H1 (cell line): ENCODE results near the gene PREB. TPM values are rescaled to one million over a fixed set of nuclear protein-coding genes. Genes with fewer than 3 reads are reported as not detected.
A peak's percentile ranks its signal among the peaks of the same experiment; 100 is the strongest.

Source experiments
- ATF2 ChIP-seq: IDR thresholded peaks from 2 replicates; pipeline ENCODE4 v1.6.1; 2012; ENCODE audit warnings: low read length, inconsistent platforms
- BRCA1 ChIP-seq: IDR thresholded peaks from 2 replicates; pipeline ENCODE4 v1.6.1; 2012; ENCODE audit warnings: low read depth, low read length, improper control_type of control experiment
- CBX5 ChIP-seq: fragments of 300-800, 300-1000 bp; sonication (generic); IDR thresholded peaks from 2 replicates; pipeline ENCODE4 v1.7.1; 2016; ENCODE audit warnings: antibody characterized with exemption, low read length, low read depth
- CBX8 ChIP-seq: fragments of 300-800, 300-1000 bp; sonication (generic); IDR thresholded peaks from 2 replicates; pipeline ENCODE4 v1.7.1; 2016; ENCODE audit warnings: low read depth, low read length, borderline replicate concordance
- CEBPB ChIP-seq: IDR thresholded peaks from 2 replicates; pipeline ENCODE4 v1.6.1; 2012; ENCODE audit warnings: low read depth, low read length
- CREB1 ChIP-seq: IDR thresholded peaks from 2 replicates; pipeline ENCODE4 v1.6.1; 2012; ENCODE audit warnings: inconsistent platforms
- EGR1 ChIP-seq: IDR thresholded peaks from 2 replicates; pipeline ENCODE4 v1.6.1; 2011; ENCODE audit warnings: low read depth, low read length, borderline replicate concordance
- GABPA ChIP-seq: IDR thresholded peaks from 2 replicates; pipeline ENCODE4 v1.6.1; 2011; ENCODE audit warnings: mild to moderate bottlenecking, low read length, moderate library complexity, borderline replicate concordance; ENCODE audit not compliant: insufficient read depth
- HDAC6 ChIP-seq: IDR thresholded peaks from one replicate; pipeline ENCODE4 v1.7.1; 2012; ENCODE audit warnings: low read depth, mild to moderate bottlenecking, inconsistent platforms, low read length, moderate library complexity
- KDM1A ChIP-seq: fragments of 200-600, 300-600 bp; sonication (generic); IDR thresholded peaks from 2 replicates; pipeline ENCODE4 v1.7.1; 2016; ENCODE audit warnings: mild to moderate bottlenecking, low read length, borderline replicate concordance
- KDM5A ChIP-seq: fragments of 200-600 bp; IDR thresholded peaks from 2 replicates; pipeline ENCODE4 v1.7.1; 2012; ENCODE audit warnings: mild to moderate bottlenecking, low read length, inconsistent platforms, mixed read lengths
- NANOG ChIP-seq: IDR thresholded peaks from 2 replicates; pipeline ENCODE4 v1.6.1; 2011; ENCODE audit warnings: low read length, low read depth, mild to moderate bottlenecking, inconsistent platforms; ENCODE audit not compliant: insufficient read depth, poor library complexity, severe bottlenecking
- NRF1 ChIP-seq: IDR thresholded peaks from 2 replicates; pipeline ENCODE4 v1.6.1; 2011; ENCODE audit warnings: mild to moderate bottlenecking, low read depth, low read length, improper control_type of control experiment
- POLR2A ChIP-seq, 2 experiments: IDR thresholded peaks; 1 replicate in 1 of 2; 2 replicates in 1 of 2; pipeline ENCODE4 v1.6.1; 2011; ENCODE audit warnings: low read depth in 2 of 2, low read length in 2 of 2, mild to moderate bottlenecking in 2 of 2; ENCODE audit errors: control extremely low read depth in 1 of 2
- POU5F1 ChIP-seq: IDR thresholded peaks from 2 replicates; pipeline ENCODE4 v1.6.1; 2011; ENCODE audit warnings: low read depth, mild to moderate bottlenecking, low read length, moderate library complexity
- RAD21 ChIP-seq, 2 experiments: IDR thresholded peaks in 1 of 2; conservative IDR thresholded peaks in 1 of 2; 2 replicates each; pipeline ENCODE4 v1.6.1; 2011; ENCODE audit warnings: low read depth in 2 of 2, low read length in 2 of 2, improper control_type of control experiment in 1 of 2, inconsistent platforms in 1 of 2, mild to moderate bottlenecking in 1 of 2, moderate library complexity in 1 of 2
- RFX5 ChIP-seq: IDR thresholded peaks from 2 replicates; pipeline ENCODE4 v1.6.1; 2011; ENCODE audit warnings: low read depth, low read length, improper control_type of control experiment, borderline replicate concordance
- TAF1 ChIP-seq: IDR thresholded peaks from 2 replicates; pipeline ENCODE4 v1.6.1; 2011; ENCODE audit warnings: mild to moderate bottlenecking, low read depth, low read length
- TAF7 ChIP-seq: optimal IDR thresholded peaks from 2 replicates; pipeline ENCODE3; 2011; ENCODE audit warnings: low read depth, mild to moderate bottlenecking, inconsistent platforms, low read length, moderate library complexity, borderline replicate concordance
- TBP ChIP-seq: IDR thresholded peaks from 2 replicates; pipeline ENCODE4 v1.6.1; 2011; ENCODE audit warnings: low read depth, low read length, improper control_type of control experiment
- TCF12 ChIP-seq: IDR thresholded peaks from 2 replicates; pipeline ENCODE4 v1.6.1; 2011; ENCODE audit warnings: low read depth, mild to moderate bottlenecking, low read length
- YY1 ChIP-seq: IDR thresholded peaks from 2 replicates; pipeline ENCODE4 v1.6.1; 2011; ENCODE audit warnings: low read depth, mild to moderate bottlenecking, low read length
- ZNF274 ChIP-seq: IDR thresholded peaks from 2 replicates; pipeline ENCODE4 v1.7.0; 2012; ENCODE audit warnings: low read length, borderline replicate concordance; ENCODE audit errors: extremely low read depth
- polyA plus RNA-seq, 7 experiments: library from polyadenylated mRNA; depleted of rRNA in 3 of 7; stranded (reverse) in 5 of 7; unstranded in 2 of 7; fragments of >200 nt in 5 of 7; fragments of 200-250 nt in 2 of 7; gene quantifications; 1 replicate in 5 of 7; 2 replicates in 1 of 7; 4 replicates in 1 of 7; pipeline versions ENCODE4 v1.2.1 to v1.2.3, GENCODE V29; 2011 to 2013; ENCODE audit warnings: missing spikeins in 2 of 7, mixed read lengths in 2 of 7
- total RNA-seq: library from RNA; stranded (reverse); fragmentation: NEBNext Ultra II Directional; extraction: Animal tissue kit (Norgen Biotek cat#: 25700); gene quantifications from 2 replicates; pipeline ENCODE4 v1.2.1, GENCODE V29; 2021

Gene PREB
- total and polyA plus RNA-seq, 2 of the 8 experiments (the other 6 are each of a cell fraction or from before 2014, with no cell fraction given), result 54.1 to 72.2 TPM

- TF ChIP-seq ZNF274, result no peak
- TF ChIP-seq TBP, result no peak
- TF ChIP-seq CBX5, result no peak
- peak; percentile 32; the same call in 1 of the 2 replicates for TF ChIP-seq CEBPB
- 0 out of 2 replicates have a peak, but pooled peaks have one; percentile 40 for TF ChIP-seq TAF1
- TF ChIP-seq CREB1, result 0 out of 2 replicates have a peak, but pooled peaks have one; percentile 2
- no peak for TF ChIP-seq GABPA
- TF ChIP-seq RFX5, result no peak
- TF ChIP-seq ATF2, result no peak
- TF ChIP-seq TCF12, result no peak
- TF ChIP-seq NRF1, result no peak
- no peak for TF ChIP-seq NANOG
- TF ChIP-seq KDM5A, result no peak
- no peak for TF ChIP-seq BRCA1
- TF ChIP-seq HDAC6, result no peak
- no peak for TF ChIP-seq EGR1
- peak; percentile 91 for TF ChIP-seq YY1
- TF ChIP-seq POLR2A (IDR thresholded peaks at IDR 0.05; ENCODE audit: control extremely low read depth in 1 of 2, low read depth in 2 of 2, low read length in 2 of 2), result peak in 1 of 2 experiments; percentile 72; a peak in 2 of 3 replicates
- TF ChIP-seq KDM1A, result no peak
- no peak for TF ChIP-seq CBX8
- TF ChIP-seq TAF7, result no peak
- no peak for TF ChIP-seq RAD21 (IDR thresholded peaks at IDR 0.05 in 1 of 2, conservative IDR thresholded peaks at IDR 0.05 in 1 of 2; ENCODE audit: low read depth in 2 of 2, low read length in 2 of 2)
- TF ChIP-seq POU5F1, result no peak
Observed at GRCh38 chr2:27123302-27124150, 10.9 kb downstream of the PREB start, which contains the start of gene ABHD1 (continued).
